SH-SY5Y (cell line): Measurements from ENCODE around the gene CCDC15.

Source experiments
- GATA2 ChIP-seq: IDR thresholded peaks from 2 replicates; pipeline ENCODE4 v1.6.1; 2011; ENCODE audit warnings: mild to moderate bottlenecking, low read depth, low read length
- GATA3 ChIP-seq: IDR thresholded peaks from 2 replicates; pipeline ENCODE4 v1.6.1; 2011; ENCODE audit warnings: low read depth, mild to moderate bottlenecking, low read length, moderate library complexity

DNA sequence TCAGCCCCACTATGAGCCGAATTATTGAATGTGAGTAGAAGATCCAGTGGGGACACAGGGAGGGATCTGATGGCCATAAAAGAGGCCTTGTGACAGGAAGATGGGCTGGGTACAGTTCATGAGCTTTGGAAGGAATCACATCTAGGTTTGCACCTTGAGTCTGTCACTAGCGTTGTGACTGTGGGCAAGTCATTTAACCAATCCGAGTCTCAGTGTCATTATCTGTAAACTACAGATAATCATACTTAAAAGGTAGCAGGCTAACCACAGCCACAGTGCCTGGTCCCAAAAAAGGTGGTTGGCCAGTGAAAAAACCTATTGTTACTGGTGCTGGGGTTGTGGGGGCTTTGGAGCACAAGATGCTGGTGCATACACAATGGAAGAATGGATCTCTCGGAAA lies 31.2 kb upstream of the CCDC15 start:
- TF ChIP-seq GATA2 (no peak), GATA3 (no peak)
